LoVo (cell line): ENCODE results near the gene POU3F1.

ENCODE experiments used
- DNase-seq: peaks from one replicate; pipeline ENCODE4 v3.0.0-alpha.2; 2016; ENCODE audit warnings: low spot score

POU3F1 gene

DNA sequence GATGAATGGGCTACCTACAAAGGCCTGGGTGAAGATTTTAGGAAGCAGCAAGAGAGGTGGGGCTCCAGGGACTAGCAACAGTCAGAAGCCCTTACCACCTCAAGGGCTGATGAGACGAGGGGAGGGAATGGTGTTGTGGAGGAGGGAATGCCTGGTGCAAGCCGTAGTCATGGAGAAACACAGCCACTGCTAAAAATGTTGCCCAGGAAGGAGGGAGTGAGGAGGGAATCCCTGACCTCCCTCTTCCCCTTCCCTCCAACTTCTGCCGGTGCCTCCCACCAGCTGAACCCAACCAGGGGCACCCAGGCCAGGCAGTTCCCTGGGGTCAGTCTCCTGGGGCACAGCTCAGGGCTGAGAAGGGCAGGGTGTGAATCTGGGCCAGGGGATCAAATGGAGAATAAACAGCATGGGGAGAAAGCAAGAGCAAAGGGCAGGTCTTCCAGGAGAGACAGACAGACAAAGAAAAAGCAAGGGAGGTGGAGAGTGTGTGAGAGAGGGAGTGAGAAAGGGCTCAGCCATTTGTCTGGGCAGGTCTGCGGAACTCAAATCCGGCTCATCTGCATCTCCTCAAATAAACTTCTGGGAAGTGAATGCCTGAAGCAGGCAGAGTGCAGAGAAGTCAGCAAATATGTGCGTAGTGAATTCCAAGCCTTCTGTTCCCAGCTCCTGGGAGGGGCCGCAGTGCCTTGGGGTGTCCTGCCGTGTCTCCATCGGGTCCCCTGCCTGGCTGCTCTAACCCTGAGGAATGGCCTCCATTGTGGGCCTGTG, 27.1 kb upstream of the POU3F1 start:
- no peak for DNase-seq

DNA sequence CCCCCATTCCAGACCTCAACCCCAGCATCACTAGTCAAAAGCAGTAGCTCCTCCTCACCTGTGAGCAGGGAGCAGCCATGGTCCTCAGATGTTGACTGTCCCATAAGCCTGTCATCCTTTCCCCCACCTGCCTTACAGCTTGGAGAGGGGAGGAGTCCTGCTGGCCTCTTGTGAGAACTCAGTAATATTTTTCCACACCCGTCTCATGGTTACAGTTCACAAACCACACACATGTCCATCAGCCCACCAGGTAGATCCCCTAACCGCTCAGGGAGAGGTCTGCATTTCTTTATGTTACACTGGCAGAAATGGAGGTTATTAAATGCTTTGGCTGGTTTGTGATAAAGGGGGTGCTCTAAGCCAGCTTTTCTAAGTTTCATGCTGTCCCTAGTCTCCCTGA, 26.3 kb upstream of the POU3F1 start:
- no peak for DNase-seq

DNA sequence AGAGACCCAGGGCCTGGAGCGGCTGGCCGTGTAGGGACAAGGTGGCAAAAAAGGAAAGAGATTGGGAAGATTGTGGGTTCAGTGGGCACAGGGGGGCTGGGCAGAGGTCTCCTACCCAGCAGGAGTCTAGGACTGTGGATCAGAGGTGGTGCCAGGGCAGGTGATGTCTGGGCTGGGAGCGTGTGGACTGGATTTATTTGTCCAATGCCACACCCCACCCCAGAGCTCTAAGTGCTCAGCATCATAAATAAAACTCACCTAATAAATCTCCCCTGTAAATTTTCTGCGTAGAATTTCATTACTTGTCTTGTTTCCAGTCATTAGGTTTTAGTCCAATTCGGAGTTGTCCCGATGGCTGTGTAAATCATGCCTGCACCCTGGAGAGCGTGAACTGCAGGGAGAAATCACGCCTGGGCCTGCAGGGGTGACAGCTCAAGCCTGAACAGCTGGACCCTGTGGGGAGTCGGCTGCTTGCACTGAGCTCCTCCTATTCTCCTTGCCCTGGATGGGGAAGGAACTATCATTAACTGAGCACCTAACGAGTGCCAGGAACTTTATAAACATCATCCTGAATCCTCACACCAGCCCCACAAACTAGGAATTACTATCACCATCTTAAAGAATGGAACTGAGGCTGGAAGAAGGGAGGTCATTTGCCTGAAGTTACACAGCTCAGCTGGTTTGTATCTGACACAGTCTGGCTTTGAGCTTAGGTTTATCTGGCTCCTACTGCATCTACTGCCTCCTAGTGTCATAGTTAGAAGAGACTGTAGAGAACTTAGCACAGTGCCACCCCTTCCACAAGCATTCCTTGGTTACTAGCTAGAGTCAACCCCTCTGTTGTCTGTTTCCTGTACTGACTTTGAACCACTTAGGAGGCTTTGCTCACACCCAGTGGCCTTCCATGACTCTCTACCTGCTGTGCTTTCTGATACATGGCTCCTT, 25.0 kb upstream of the POU3F1 start:
- no peak for DNase-seq

DNA sequence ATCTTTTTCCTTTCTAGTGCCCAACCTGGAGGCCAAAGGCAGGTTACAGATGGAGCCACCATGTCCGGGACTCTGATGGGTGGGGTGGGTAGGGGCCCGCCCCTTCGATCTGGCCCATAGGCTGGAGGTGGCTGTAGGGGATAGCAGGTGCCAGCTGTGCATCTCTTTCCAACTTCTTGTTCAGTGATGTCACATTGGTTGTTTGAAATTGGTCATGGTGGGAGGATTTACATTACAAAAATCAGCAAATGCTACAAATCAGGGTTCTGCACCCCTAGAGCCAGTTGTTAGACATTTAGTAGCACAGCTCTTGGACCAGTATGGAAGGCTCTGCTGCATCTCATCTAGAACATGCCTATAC, 22.4 kb upstream of the POU3F1 start:
- DNase-seq: no peak

DNA sequence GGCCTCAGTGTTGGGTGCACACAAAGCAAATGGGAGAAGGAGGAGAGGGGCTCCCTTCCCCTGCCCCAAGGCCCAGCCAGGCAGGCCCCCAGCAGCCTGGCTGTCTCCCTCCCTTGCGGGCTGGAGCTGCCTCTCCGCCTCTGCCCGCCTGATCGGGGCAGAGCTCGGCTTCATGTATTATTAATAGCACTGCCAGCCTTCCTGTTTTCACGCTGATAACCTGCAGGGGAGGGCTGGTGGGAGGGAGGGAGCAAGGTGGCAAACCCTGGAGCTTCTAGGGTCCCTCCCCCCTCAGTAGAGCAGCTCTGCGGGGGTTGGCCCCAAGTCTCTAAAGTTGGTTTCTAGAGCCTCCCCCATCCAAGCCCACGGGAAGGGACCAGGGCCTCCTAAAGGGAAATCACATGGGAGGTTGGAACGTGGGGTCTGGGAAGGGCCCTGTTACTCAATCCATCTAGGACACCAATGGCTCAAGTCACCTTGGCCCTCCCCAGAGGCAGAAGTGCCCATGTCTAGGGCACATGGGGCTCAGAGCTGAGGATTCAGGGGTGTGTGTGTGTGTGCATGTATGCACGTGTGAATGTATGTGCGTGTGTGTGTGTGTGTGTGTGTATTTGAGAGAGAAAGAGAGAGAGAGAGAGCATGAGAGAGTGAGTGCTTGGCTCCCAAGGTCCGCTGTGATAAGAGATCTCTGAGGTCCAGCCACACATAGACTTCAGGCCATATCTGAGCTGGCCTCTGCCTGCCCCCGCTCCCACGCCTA, 21.8 kb upstream of the POU3F1 start:
- no peak for DNase-seq

DNA sequence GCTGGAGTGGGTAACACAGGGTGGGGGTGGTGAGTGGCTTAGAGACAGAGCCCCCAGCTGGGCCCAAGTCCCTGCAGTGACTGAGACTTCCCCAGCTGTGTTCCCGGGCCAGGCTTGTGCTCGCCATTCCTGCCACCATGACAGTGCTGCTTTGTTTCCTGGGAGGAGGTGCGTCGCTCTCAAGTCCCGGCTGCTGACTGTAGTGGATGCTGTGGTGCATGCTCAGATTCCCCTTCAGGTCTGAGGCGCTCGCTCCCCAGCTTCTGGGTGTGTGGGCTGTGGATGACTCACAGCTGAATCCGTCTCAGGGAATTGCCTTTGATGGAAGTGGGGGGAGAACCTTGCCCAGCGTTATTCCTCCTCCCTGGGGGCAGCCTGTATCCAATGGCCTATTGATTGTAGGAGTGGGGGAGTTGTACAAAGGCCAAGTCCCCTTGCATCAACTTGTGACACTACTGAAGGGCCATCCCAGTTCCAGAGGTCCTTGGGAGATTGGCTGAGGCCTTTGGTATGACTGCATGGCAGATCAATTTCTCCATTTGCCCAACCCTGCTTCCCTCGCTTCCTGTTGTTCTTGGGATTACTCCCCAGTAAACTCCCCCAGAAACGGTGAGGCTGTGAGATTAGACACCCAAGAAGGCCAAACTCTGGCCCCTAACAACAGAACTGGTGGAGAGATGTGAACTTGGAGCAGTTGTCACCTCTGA, 17.8 kb upstream of the POU3F1 start:
- no peak for DNase-seq

DNA sequence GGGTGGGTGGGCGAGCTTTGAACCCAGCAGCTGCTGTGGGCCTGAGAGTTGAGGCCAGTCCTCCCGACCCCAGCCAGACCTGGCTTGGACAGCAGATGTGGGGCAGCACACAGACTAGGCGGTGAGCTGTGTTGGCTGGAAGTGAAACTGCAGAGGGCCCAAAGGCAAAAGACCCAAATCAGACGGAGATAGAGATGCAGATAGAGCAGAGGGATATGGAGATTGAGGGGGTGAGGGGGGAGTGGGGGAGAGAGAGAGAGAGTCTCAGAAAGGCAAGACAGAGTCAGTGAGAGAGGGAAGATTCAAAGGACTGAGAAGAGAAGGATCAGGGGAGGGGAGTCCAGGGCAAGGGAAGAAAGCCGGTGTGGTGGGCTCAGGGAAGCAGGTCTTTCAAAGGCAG, 17.0 kb upstream of the POU3F1 start:
- no peak for DNase-seq

DNA sequence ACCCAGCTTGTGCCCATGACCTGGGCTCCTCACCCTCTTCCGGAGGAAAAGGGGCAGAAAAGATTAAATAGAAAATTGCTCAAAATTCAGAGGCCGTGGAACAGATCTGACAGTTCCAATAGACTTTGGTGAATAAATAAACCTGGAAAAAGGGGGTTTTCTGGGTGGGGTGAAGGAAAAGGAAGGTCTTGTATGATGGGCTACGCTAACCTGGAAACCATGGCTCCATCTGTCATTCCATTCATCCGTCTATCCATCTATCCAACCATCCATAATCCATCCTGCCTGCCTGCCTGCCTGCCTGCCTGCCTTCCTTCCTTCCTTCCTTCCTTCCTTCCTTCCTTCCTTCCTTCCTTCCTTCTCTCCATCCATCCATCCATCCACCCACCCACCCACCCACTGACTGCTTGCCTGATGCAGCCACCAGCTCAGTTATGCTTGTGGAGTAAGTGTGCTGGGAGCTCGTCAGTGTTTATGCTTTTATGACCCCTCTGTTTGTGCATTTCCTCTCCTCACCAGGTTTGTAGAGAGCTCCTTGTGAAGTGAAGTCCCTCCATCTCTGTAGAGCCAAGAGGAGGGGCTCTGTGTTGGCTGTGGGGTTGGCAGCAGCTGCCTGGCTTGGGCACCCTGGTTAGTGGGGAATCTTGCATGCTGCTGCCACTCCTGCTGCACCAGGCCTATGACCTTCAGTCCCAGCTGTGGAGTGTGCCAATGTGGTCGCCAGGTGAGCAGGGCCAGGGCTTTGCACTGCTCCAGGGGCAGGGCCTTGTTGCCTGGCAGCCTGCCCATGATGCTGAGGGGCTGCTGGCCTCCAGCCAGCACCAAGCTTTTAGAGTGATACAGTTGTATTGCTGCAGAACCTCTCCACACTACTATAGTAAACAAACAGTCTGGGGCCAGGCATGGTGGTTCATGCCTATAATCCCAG, 16.0 kb upstream of the POU3F1 start:
- DNase-seq: no peak

DNA sequence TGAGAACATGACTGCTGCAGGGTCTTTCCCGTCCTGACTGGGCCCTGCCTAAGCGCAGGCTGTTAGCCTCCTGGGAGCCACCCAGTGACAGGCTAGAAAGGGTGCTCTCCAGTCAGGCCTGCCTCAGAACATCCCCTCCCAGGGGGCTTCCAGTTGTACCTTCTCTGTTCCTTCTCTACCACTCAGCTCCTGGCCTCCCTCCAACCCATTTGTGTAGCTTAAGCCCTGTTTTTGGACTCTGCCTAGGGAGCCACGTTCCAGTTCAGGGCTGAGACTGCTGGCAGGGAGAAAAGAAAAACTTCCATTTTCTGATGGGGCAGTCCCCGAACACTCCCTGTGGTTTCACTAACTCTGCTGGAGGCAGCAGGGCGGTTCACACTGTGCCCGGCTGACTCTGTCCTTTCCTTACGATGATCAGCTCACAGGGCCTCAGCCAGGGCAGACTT, 15.3 kb upstream of the POU3F1 start:
- no peak for DNase-seq

DNA sequence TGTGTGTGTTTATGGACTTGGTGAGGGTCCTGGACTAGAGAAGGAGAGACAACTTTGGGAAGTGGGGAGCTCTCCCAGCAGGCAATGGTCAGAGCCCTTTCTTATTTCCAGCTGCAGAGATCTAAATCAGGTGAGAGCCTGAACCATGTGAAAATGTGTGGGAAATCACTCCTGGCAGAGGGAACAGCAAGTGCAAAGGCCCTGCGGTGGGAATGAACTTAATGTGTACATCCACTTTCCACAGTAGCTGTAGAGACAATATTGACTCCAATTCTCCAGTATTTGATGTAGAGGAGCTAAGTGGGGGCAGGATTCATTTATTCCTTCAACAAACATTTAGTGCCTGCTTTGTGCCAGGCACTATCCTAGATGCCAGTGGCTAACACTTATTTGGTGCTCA, 14.7 kb upstream of the POU3F1 start:
- no peak for DNase-seq

DNA sequence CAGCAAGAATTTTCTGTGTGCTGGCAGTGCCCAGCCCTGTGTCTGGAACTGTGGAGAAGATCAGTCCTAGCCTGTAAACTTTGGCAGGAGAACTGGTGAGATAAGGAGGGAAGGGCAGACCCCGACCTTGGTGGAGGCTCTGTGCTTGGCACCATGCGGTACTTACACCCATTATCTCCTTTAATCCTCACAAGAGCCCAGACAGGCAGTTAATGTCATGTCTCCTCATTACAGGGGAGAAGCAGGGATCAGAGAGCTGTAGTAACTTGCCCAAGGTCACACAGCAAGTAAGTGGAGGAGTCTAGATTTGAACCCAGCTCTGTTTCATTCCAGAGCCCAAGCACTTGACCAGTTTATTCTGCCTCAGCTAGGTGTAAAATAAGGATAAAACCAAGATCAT, 13.9 kb upstream of the POU3F1 start:
- no peak for DNase-seq

DNA sequence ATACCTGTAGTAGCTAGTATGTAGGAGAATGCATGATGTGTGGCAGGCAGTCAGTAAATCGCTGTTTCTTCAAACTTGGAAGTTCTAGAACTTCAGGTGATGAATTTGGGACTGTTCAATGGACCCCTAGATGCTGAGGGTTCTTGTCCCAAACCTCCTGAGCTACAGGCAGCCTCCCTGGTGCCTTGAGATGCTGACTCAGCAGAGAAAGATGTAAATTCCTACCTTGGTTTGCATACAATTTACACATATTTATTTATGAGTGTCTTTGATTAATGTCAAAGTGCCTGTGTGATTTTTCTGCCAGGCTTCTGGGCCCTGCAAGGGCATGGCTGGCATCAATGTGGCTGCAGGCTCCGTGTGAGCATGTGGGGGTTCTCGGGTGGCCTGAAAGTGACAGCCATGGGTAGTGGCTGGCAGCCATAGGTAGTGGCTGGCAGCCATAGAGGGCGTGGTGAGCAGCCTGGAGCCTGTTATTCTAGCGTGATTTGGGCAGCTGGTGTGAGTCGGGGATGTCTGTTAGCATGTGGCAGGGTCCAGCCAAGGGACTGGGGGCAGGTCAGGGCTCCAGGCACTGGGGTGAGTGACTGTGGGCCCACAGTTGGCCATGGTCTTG, 13.2 kb upstream of the POU3F1 start:
- DNase-seq: no peak

DNA sequence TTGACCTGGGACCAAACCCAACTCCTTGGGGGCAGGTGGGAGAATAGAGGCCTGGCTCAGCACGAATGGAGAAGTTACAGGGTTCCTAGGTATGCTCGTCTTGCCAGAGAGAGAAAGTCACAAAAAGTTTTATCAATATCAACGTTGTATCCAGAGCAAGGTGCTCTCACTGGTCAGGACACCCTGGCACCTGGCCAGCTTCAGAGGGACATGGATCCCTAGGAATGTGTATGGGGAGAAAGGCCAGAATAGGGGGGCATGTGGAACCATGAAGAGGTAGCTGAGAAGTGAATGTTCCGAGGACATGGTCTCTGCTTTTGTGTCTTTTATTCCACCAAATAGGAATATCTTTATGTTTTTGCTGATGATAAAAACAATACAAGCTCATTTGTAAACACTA, 9.4 kb upstream of the POU3F1 start:
- DNase-seq: no peak

DNA sequence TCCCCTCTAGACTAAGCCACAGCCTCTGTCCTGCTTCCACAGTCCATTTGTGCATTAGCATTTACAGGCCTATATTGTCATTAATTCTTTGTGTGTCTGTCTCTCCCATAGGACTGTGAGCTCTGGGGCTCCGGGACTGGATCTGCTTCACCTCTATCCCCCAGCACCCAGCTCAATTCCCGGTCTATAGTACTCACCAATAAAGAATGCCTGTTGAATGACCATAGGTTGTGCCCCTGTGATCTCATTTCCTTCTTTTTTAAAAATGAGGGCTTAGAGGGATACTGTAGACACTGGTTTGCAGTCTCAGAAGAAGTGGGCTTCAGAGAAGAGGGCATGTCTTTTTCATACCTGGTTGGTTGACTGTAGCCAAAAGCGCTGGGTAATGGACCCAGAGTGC, 8.8 kb upstream of the POU3F1 start:
- DNase-seq: no peak

DNA sequence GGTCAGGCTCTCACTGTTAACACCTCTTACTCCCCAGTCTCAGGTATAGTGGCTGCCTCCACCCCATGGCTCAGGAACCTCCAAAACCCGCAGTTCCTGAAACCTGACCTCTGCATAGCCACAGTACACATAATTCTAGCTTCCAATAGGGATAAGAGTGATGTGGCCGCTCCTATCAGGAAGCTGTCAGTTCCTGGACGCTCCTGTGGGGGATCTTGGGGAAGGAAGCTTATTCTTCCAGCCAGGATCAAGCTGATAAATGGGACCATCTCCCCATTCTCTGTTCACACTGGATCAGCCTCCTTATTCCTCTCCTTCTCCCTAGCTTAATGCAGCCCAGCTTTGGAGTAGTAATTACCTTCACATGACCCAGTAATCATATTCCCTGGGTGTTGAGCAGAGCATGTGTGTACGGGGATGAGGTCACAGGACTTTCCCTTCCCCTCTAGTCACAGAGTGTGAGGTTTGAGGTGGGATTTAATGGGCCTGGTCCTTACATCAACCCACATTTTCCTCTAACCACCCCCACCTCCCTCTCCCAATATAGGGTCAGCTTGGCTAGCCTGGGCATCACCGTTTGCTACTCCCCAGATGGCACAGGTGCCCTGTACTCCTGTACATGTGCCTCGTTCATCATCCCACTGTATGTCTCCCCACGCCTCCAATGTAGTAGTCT, 7.0 kb upstream of the POU3F1 start:
- DNase-seq: no peak

DNA sequence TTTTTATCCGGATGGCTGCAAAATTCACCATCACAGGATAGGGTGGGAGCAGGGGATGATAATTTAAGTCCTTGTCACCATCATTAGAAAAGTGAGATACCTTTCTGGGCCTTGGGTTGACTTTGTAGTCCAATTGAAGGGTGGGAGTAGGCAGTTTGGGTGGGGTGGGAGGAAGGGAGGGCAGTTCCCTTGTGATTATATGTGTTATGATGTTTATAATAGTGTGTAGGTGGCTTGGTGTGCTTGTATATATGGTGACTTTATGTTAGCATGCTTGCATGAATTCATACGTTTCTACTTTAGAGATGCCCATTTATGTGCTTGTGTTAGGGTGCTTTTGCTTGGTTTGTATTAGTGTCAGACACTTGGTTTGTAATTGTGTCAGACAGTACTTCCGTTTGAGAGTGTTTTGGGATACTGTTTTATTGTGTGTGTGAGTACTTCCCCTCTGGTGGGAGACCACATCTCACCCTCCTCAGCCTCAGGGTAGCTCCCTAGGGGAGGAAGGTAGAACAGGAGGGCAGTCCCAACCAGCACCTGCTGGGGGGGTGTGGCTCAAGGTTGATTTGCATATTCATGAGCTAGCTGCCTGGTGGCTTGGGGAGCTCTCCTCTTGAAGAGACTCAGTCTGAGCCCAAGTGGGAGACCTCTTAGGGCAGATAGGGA, 6.3 kb upstream of the POU3F1 start:
- DNase-seq: no peak

DNA sequence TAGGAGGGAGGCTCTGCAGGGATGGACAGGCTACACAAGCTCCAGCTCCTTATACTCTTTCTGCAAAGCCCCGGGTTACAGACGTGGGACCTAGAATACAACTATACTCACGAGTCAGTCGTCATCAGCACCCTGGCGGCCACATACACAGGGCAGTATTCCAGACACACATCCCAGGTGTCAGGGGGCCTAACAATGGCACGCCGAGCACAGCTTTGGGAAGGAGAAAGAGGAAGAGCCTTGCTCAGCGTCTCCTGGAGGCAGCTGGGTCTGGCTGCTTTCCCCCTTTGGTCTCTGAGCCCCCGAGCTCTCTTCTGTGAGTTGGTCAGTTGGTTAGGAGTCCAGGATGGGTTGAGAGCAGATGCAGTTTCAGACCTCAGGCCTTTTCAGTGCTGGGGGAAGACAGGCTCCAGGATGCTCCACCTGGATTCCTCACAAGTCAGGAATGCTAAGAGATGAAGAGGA, 4.5 kb upstream of the POU3F1 start:
- DNase-seq: no peak

DNA sequence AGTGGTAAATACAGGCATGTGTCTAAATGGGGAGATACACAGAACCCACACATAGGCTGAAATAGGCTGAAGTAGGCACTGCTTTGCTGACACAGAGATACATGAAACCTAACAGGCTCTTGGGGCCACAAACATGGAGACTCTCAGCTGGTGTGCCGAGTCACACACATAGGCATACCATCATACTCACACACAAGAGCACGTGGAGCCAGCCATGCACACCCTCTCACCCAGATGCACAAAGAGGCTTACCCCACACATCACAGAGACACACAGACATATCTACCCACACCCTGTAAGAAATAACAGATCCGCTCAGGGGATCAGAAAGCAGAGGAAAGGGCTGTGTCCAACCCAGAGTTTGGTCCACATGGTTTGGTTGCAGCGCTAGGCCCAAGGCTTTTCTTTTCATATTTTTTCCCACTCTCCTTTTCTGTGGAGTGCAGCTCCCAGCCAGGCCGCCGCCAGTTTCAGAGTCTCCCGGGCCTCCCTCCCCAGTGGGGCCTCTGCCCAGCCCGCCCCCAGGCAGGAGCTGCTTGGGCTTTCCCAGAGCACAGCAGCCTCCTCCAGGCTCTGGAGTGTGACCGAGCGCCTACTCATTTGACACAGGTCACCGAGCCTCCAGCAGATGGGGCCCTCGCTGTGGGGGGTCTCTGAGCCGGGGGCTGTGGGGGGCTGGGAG, 3.9 kb upstream of the POU3F1 start:
- no peak for DNase-seq
